ENCODE results near the gene LBP. TPM values are rescaled to one million over a fixed set of nuclear protein-coding genes. Genes with fewer than 3 reads are reported as not detected.
"Not testable (repeated sequence)": the region's sequence is repeated elsewhere in the genome, so short reads cannot be mapped to it uniquely, and the experiment has no call there.

Gene LBP
- total RNA-seq, 4 donors from 2014 or later = not detected

- Histone ChIP-seq H3K4me3 (no peak overlapping the region), H3K27me3 (no peaks in the 10 kb centered on the region), H3K36me3 (no peaks in the 10 kb centered on the region), H3K4me1 (no peaks in the 10 kb centered on the region), H3K9me3 (no peaks in the 10 kb centered on the region), H3K27ac (no peak overlapping the region)
- DNase-seq = no peak
- TF ChIP-seq, protein P1, sequence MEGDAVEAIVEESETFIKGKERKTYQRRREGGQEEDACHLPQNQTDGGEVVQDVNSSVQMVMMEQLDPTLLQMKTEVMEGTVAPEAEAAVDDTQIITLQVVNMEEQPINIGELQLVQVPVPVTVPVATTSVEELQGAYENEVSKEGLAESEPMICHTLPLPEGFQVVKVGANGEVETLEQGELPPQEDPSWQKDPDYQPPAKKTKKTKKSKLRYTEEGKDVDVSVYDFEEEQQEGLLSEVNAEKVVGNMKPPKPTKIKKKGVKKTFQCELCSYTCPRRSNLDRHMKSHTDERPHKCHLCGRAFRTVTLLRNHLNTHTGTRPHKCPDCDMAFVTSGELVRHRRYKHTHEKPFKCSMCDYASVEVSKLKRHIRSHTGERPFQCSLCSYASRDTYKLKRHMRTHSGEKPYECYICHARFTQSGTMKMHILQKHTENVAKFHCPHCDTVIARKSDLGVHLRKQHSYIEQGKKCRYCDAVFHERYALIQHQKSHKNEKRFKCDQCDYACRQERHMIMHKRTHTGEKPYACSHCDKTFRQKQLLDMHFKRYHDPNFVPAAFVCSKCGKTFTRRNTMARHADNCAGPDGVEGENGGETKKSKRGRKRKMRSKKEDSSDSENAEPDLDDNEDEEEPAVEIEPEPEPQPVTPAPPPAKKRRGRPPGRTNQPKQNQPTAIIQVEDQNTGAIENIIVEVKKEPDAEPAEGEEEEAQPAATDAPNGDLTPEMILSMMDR (IDR thresholded peaks at IDR 0.05) = no peak
- TF ChIP-seq POLR2A (IDR thresholded peaks at IDR 0.05) = no peak
These were observed 32.6 kb upstream of the LBP start for GRCh38 chr20:38313676-38314075.

DNA sequence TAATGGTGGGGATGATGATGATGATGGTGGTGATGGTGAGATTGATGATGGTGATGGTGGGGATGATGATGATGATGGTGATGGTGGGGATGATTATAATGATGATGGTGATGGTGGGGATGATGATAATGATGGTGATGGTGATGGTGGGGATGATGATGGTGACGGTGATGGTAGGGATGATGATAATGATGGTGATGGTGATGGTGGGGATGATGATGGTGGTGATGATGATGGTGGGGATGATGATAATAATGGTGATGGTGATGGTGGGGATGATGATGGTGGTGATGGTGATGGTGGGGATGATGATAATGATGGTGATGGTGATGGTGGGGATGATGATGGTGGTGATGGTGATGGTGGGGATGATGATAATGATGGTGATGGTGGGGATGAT, 31.9 kb upstream of the LBP start:
- not testable (repeated sequence) for H3K27ac ChIP-seq, H3K9me3 ChIP-seq, DNase-seq, H3K36me3 ChIP-seq, H3K27me3 ChIP-seq, H3K4me3 ChIP-seq, H3K4me1 ChIP-seq

GRCh38 chr20:38315290-38315966, 30.9 kb upstream of the LBP start:
- Histone ChIP-seq H3K4me1 (no peaks in the 10 kb centered on the region), H3K27me3 (no peaks in the 10 kb centered on the region), H3K27ac (no peak overlapping the region), H3K4me3 (no peak overlapping the region), H3K36me3 (no peaks in the 10 kb centered on the region), H3K9me3 (no peaks in the 10 kb centered on the region)
- TF ChIP-seq POLR2A (IDR thresholded peaks at IDR 0.05) = no peak
- TF ChIP-seq, protein P1 (IDR thresholded peaks at IDR 0.05) = no peak
- no peak for DNase-seq

- Histone ChIP-seq H3K36me3 (no peaks in the 10 kb centered on the region), H3K27ac (no peak overlapping the region), H3K9me3 (no peaks in the 10 kb centered on the region), H3K4me3 (no peak overlapping the region), H3K27me3 (no peaks in the 10 kb centered on the region), H3K4me1 (no peaks in the 10 kb centered on the region)
- TF ChIP-seq, protein P1 (IDR thresholded peaks at IDR 0.05) = no peak
- no peak for TF ChIP-seq POLR2A (IDR thresholded peaks at IDR 0.05)
- DNase-seq = no peak
These were observed 29.9 kb upstream of the LBP start for GRCh38 chr20:38316341-38316740.

DNA sequence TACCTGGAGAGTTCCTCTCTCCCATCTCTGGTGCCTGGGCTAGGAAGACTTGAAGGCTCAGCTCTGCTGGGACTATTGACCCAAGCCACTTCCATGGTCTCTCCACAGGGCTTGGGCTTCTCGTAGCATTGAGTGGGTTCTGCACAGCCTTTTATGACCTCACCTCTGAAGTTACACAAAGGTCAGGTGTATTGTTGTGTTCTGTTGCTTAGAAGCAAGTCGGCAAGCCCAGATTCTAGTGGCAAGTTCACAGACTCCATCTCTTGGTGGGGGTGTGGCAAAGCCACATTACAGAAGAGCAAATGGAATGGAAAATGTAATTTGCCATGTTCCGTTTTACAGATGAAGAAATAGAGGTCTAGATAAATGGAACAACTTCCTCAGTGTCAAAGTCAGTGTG, 28.9 kb upstream of the LBP start:
- Histone ChIP-seq H3K4me1 (no peaks in the 10 kb centered on the region), H3K4me3 (no peak overlapping the region), H3K36me3 (no peaks in the 10 kb centered on the region), H3K9me3 (no peaks in the 10 kb centered on the region), H3K27me3 (no peaks in the 10 kb centered on the region), H3K27ac (no peak overlapping the region)
- no peak for TF ChIP-seq POLR2A (IDR thresholded peaks at IDR 0.05)
- TF ChIP-seq, protein P1 (IDR thresholded peaks at IDR 0.05) = no peak
- no peak for DNase-seq

GRCh38 chr20:38320221-38320620, 26.1 kb upstream of the LBP start:
- H3K4me1 ChIP-seq = no peaks in the 10 kb centered on the region
- no peaks in the 10 kb centered on the region for H3K36me3 ChIP-seq
- no peak overlapping the region for H3K4me3 ChIP-seq
- no peak overlapping the region for H3K27ac ChIP-seq
- DNase-seq = no peak
- TF ChIP-seq, protein P1 (IDR thresholded peaks at IDR 0.05) = no peak
- TF ChIP-seq POLR2A (IDR thresholded peaks at IDR 0.05) = no peak
- H3K9me3 ChIP-seq = no peaks in the 10 kb centered on the region
- H3K27me3 ChIP-seq = no peaks in the 10 kb centered on the region
